AG20443 (cell line): Measurements from ENCODE around the gene BTBD10.

ENCODE experiments used
- DNase-seq: peaks from one replicate; pipeline ENCODE4 v3.0.0; 2012; ENCODE audit warnings: low spot score, mixed read lengths

The BTBD10 gene

GRCh38 chr11:13462901-13463778 lies at the start of gene BTBD10:
Gene BTBD10 (minus strand): TSS chr11:13463222. CDS start chr11:13445124, 18,098 bp downstream.
- DNase-seq = peak; percentile 98

DNA sequence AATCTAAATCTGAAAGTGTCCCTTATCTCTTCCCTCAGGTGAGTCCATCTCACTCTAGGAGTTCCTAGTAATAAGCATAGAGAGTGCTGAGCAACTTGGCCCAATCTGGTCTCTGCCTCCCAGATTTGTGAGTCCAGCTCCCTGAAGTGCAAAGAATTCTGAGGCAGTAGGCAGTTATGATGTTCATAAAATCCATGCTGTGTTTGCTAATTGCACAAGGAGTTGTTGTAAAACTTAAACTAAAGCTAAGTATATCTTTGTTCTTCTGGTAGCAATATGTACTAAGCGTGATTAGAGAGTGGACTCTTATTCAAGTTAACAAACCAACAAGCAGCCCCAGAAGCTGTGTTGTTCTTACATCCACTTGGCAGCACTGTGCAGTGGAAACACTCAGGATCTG lies 40.4 kb upstream of the BTBD10 start:
- no peak for DNase-seq

- DNase-seq = no peak
Observed at GRCh38 chr11:13502492-13502891, 39.5 kb upstream of the BTBD10 start.

DNA sequence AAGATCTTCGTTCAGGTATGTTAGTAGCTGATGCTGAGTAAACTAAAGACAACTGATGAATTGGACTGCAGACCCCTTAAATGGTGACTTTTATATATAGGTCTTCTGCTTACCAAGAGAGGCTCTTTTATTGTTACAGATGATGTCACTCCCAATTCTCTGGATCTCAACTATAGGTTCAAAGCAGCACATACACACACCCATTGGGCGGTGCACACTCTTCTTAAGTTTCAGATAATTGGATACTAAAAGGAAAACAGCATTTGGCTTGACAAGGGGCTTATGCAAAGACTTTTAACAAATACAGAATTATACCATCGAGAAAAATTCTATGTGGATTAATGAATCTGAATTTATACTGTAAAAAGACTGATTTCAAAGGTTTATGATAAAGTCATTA lies 32.9 kb upstream of the BTBD10 start, which contains the start of gene PTH:
Gene PTH (minus strand): TSS at position 69 of the 400 bp plus-strand sequence. CDS start 3,142 bp downstream, outside the sequence.
- DNase-seq = no peak

DNA sequence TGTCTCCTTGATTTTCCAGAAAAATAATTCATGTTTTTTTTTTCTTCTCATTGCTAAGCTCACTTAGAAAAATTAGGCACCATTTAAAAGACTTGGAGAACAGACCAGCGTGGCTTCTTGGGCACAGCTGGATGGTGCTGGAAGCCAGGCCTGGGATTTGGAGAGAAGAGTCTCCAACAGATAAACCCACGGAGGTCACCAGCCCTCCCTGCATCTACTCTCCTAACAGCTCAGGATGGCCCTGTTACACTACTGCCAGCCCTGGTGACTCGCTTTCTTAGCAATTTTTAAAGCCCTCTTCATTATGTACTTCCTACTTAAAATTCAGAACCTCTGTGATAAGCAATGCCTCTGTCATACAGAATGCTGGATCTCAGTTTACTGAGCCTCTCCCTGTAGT lies 31.0 kb upstream of the BTBD10 start:
- no peak for DNase-seq

DNA sequence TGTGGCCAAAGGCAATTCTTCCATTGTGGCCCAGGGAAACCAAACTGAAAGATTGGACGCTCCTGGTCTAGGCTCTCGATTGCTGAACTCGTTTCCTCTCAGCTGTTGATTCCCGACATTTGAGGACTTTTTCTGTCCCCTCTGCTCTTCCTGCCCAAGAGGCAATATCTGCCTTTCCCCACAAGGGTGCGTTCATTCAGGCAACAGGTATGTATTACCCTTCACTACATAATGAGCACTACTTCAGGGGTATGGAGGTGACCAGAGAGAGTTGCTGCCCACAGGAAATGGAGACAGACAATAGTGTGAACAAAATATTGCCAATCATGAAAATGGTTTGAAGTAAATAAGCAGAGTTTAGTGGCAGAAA lies 24.6 kb upstream of the BTBD10 start:
- peak; percentile 24 for DNase-seq

DNA sequence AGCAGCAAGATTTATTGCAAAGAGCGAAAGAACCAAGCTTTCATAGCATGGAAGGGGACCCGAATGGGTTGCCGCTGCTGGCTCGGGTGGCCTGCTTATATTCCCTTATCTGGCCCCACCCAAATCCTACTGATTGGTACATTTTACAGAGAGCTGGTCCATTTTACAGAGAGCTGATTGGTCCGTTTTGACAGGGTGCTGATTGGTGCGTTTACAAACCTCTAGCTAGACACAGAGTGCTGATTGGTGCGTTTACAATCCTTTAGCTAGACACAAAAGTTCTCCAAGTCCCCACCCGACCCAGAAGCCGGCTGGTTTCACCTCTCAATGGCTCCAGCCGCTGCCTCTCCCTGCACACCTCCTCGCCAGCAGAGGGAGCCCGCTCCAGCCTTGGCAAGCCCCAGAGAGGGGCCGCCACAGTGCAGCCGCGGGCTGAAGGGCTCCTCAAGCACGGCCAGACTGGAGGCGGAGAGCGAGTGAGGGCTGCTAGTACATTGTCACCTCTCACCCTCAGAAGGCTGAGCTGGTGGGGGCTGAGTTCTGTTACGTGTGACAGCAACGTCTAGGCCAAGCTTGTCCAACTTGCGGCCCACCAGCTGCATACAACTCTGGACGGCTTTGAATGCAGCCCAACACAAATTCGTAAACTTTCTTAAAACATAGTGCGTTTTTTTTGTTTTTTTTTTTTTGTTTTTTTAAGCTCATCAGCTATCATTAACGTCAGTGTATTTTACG lies 24.1 kb upstream of the BTBD10 start:
- no peak for DNase-seq

DNA sequence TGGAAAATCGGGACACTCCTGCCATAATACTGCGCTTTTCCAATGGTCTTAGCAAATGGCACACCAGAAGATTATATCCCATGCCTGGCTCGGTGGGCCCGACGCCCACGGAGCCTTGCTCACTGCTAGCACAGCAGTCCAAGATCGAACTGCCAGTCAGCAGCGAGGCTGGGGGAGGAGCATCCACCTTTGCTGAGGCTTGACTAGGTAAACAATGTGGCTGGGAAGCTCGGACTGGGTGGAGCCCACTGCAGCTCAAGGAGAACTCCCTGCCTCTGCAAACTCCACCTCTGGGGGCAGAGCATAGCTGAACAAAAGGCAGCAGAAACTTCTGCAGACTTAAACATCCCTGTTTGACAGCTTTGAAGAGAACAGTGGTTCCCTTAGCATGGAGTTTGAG lies 17.2 kb upstream of the BTBD10 start:
- no peak for DNase-seq

DNA sequence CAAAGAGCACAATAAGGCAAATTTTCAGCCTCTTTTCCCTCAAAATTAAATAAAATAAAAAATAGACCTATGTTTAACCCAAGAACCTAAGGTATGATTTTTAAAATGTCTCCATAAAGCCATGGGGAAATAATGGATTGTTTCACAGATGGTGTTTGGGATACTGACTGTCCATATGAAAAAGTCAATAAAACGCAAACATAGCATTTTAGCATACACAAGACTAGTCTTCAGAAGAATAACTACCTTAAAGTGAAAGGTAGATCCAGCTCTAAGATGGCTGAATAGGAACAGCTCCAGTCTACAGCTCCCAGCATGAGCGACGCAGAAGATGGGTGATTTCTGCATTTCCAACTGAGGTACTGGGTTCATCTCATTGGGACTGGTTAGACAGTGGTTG lies 16.7 kb upstream of the BTBD10 start:
- no peak for DNase-seq

- no peak for DNase-seq
Observed at GRCh38 chr11:13475091-13475490, 12.1 kb upstream of the BTBD10 start.

GRCh38 chr11:13473013-13473722 lies 10.1 kb upstream of the BTBD10 start:
- DNase-seq = no peak

DNA sequence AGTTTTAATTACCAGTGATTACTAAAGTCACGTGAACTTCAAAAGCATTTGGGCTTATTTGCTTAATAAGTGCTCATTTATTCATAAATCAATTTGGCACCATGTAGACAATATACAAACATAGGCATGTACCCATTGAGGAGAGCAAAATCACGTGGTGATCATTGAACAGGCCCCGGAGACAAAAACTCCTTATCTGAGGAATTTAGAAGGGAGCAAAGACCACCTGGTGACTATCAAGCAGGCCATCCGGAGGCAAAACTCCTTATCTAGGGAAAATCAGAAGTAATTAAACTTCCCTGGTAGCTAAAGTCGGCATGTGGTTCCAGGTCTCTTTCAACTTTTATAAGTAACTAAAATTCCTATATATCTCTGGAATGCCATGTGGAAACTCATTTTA lies 5.7 kb upstream of the BTBD10 start:
- no peak for DNase-seq

DNA sequence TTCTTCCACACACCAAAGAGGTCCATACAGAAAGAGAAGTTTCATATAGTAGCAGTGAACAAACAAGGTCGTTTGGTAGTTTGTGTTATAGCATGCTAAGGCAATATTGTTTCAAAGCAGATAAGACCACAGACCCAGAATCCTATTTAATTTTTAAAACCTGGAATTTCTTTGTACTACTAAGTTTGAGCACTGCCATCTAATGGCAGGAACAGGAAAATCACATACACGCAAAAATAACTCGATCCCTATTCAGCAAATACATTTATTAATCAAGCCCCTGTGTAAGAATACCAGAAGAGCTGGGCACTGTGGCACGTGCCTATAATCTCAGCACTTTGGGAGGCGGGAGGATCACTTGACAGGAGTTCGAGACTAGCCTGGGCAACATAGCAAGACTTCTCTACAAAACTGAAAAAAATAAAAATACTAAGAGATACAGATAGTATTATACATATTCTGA lies 2.9 kb upstream of the BTBD10 start:
- peak; percentile 53 for DNase-seq

GRCh38 chr11:13463779-13464290 lies 813 bp upstream of the BTBD10 start:
- DNase-seq = peak; percentile 27

DNA sequence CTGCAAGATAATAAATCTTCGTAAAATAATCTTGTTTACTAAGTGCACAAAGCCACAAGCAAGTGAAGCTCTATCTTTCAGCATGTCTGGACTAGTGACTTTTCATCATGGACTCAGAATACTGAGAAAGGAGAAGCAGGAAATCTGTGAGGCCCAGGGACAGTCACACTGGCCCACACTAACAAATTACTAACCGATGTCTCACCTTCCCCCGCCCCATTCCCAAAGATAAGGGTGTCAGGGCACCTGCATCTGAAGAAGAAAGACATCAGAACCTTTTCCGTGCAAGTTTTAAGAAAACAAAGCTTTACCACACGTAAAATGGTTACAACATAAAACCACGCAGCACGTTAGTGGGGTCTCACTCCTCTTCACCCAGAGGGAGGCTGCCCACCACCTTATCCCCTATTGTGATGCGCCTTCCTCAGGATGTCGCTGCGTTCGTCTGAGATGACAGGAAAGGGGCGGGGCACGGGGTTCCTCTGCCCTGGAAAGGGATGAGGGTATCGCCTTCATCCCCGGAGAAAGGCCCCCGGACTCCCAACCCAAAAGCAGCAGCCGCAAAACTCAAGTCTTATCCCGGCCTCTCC lies 616 bp downstream of the BTBD10 start:
- DNase-seq = peak; percentile 55

- DNase-seq = no peak
Observed at GRCh38 chr11:13461291-13461690, 1.7 kb downstream of the BTBD10 start.

DNA sequence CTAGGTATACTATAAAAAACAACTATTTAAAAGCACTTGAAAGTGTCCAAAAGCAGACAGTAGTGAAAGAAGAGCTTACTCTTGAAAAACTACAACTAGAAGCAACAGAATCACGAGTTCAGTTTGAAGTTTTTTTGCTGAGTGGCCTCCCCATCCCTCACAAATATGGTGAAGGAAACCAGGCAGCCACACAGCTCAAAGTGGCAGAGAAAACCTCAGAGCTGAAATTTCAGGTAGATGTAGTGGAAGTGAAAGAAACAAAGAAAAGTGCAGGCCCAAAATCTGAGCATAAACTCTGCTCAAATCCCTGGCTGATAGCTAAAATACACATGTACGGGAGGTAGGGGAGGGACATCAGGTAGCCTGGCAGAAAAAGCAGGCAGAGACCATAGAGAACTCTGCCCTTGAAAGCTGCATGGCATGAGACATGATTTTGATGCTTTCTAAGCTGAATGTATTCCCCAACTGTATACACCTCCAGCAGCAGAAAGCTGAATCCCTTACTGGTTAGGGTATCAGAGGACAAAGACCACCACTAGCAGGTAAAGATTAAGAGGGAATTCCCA lies 12.1 kb downstream of the BTBD10 start:
- no peak for DNase-seq

- no peak for DNase-seq
Observed at GRCh38 chr11:13449522-13449921, 13.5 kb downstream of the BTBD10 start.

GRCh38 chr11:13448876-13449275 lies 14.1 kb downstream of the BTBD10 start:
- peak; percentile 43 for DNase-seq

DNA sequence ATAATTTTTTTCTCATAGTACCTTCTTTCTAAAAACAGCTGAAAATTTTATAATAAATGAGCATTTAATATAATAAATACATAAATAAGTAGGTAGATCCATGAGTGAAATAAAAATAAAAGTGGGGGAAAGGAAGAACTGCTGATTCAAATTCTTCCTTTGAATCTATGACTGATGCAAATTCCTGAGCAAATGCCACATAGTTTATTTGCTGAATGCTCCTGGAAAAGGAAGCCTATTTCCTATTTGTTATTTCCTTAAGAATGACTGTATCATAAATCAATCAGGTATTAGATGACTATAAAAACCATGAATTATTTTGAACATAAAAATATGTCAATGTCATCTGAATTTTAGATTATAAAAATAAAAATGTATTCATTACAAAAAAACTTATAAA lies 16.6 kb downstream of the BTBD10 start:
- DNase-seq = peak; percentile 47

DNA sequence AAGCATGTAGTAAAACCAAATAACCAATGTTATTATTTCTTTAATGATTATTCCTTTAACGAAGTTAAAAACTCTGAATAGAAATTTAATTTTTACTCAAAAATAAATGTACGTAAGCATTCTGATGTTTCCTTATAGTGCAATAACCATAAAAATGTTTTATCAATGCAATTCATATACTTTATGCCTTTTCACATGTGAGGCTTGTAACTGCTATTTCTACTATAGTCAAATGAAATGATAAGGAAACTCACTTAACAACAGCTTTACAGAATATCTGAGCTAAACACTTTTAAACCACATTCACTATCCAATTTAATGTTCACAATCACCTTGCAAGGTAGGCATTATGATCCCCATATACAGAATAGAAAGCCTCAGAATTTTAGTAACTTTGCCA lies 17.4 kb downstream of the BTBD10 start:
- DNase-seq = no peak
